HG02763 (cell line): ENCODE data around the gene GAPDH.
"Not testable (repeated sequence)": the region's sequence is repeated elsewhere in the genome, so short reads cannot be mapped to it uniquely, and the experiment has no call there.

Experiments
- ATAC-seq: cut with Tn5 transposase; IDR thresholded peaks from one replicate; pipeline ENCODE4 v1.9.1; 2021; ENCODE audit warnings: mild to moderate bottlenecking, moderate library complexity; ENCODE audit not compliant: unreplicated experiment

Gene GAPDH

GRCh38 chr12:6528539-6529235 lies 5.6 kb upstream of the GAPDH start:
- no peak for ATAC-seq

GRCh38 chr12:6529291-6529737 lies 5.0 kb upstream of the GAPDH start:
- no peak for ATAC-seq

GRCh38 chr12:6530576-6531260 lies 3.6 kb upstream of the GAPDH start:
- no peak for ATAC-seq

- ATAC-seq, result no peak
Measured at GRCh38 chr12:6532051-6532926, 2.0 kb upstream of the GAPDH start.

- ATAC-seq, result peak; percentile 4
Measured at GRCh38 chr12:6532927-6533652, 1.2 kb upstream of the GAPDH start.

GRCh38 chr12:6533653-6533922 lies 729 bp upstream of the GAPDH start:
- ATAC-seq, result peak; percentile 7

GRCh38 chr12:6534695-6534944 lies 303 bp downstream of the GAPDH start:
- ATAC-seq, result no peak

- peak; percentile 16 for ATAC-seq
Measured at GRCh38 chr12:6534945-6535696, 804 bp downstream of the GAPDH start.

GRCh38 chr12:6535697-6535946 lies 1.3 kb downstream of the GAPDH start:
- ATAC-seq, result no peak

- no peak for ATAC-seq
Measured at GRCh38 chr12:6535960-6536847, 1.9 kb downstream of the GAPDH start.

GRCh38 chr12:6536894-6537579 lies 2.7 kb downstream of the GAPDH start:
- ATAC-seq, result no peak

GRCh38 chr12:6537580-6538419 lies 3.5 kb downstream of the GAPDH start:
- ATAC-seq, result not testable (repeated sequence)

GRCh38 chr12:6538420-6539313 lies 4.3 kb downstream of the GAPDH start:
- no peak for ATAC-seq

- no peak for ATAC-seq
Measured at GRCh38 chr12:6539314-6539682, 5.0 kb downstream of the GAPDH start.

- no peak for ATAC-seq
Measured at GRCh38 chr12:6539707-6540134, 5.4 kb downstream of the GAPDH start.

- no peak for ATAC-seq
Measured at GRCh38 chr12:6540181-6540877, 6.0 kb downstream of the GAPDH start.
